Activated naive CD8-positive, alpha-beta T cell (primary cell): Measurements from ENCODE around the gene GCLC.
A peak's percentile ranks its signal among the peaks of the same experiment; 100 is the strongest.
"Not testable (repeated sequence)": the region's sequence is repeated elsewhere in the genome, so short reads cannot be mapped to it uniquely, and the experiment has no call there.

ENCODE experiments used
- H3K27ac Mint-ChIP-seq: one replicate; pipeline ENCODE4 v1.8.0; 2021; ENCODE audit warnings: mixed read lengths
- H3K27me3 Mint-ChIP-seq: one replicate; pipeline ENCODE4 v1.8.0; 2021; ENCODE audit warnings: mixed read lengths
- H3K36me3 Mint-ChIP-seq: one replicate; pipeline ENCODE4 v1.8.0; 2021; ENCODE audit warnings: mixed read lengths
- H3K4me1 Mint-ChIP-seq: one replicate; pipeline ENCODE4 v1.8.0; 2021; ENCODE audit warnings: low read depth, mixed read lengths
- H3K4me3 Mint-ChIP-seq: one replicate; pipeline ENCODE4 v1.8.0; 2021; ENCODE audit warnings: mild to moderate bottlenecking, mixed read lengths
- H3K9me3 Mint-ChIP-seq: one replicate; pipeline ENCODE4 v1.8.0; 2021; ENCODE audit warnings: low read depth, mixed read lengths

The GCLC gene

DNA sequence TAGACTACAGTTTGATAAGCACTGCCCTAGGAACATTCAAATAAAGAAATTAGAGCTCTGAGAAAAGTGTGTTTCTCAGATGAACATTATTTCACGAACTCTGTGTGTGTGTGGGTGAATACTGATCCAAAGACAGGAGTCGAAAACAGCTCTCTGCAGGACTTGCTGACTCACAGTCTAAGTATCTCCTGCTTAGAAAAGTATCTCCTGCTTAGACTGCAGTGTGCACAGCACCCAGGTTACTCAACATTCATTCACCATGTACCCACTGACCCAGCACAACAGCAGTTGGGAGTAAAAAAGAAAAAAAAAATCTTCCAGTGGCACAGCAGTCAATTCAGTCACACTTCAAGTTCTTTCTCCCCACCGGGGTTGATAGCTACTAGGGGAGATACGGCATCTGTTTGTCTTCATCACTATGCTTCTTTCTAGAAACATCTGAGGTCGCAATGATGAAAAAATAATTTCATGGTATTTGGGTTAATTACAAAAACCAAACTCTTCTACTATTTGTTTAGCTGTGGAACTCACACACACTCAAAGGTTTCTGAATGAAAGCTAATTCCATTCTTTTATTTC is 48.0 kb downstream of the GCLC start:
- no peaks in the 10 kb centered on the region for H3K9me3 Mint-ChIP-seq
- peaks cover 4% of the 10 kb centered on the region for H3K27me3 Mint-ChIP-seq
- H3K4me3 Mint-ChIP-seq, result no peak overlapping the region
- H3K27ac Mint-ChIP-seq, result no peak overlapping the region
- H3K36me3 Mint-ChIP-seq, result peaks cover 3% of the 10 kb centered on the region
- peaks cover 5% of the 10 kb centered on the region for H3K4me1 Mint-ChIP-seq

DNA sequence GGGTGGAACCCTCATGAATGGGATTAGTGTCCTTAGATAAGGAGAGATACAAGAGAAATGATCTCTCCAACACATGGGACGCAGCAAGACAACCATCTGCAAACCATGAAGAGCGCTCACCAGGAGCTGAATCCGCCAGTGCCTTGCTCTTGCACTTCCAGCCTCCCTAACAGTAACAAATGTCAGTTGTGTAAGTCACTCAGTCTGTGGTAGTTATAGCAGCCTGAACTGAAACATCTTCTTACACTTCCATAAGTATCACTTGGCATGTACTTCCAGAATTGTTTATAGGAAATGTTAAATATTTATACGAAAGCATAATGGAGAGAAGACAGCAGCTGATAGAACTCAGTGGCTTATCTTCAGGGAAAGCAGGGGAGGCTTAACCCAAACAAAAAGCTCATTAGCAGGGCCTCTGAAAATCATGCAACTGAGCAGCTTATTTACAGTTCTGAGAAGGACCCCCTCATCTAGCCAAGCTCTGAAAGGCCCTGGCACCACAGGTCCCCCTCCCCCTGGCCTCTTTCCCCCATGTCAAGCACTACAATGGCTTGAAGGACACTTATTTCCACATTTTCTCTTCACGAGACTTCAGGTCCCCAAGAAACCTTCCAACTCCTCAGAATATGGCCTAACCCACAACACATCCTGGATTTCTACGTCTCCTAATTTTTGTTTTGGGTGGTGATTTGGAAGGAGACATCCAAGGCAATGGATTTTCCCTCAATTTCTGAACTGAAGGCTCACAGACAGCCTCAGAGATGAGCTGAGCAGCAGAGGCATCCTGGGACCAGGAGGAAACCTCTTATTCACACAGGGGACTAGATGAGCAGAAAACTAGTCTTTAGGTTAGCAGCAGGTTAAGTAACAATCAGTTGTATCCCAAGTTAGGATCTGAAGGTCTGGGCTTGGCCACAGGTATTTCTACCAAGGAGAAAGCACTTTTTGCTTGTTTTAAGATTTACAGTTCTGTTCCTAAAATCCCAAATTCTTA is 49.1 kb downstream of the GCLC start:
- Mint-ChIP-seq H3K36me3 (peaks cover 3% of the 10 kb centered on the region), H3K9me3 (no peaks in the 10 kb centered on the region), H3K4me3 (no peak overlapping the region), H3K4me1 (peaks cover 5% of the 10 kb centered on the region), H3K27ac (no peak overlapping the region), H3K27me3 (peaks cover 11% of the 10 kb centered on the region)

DNA sequence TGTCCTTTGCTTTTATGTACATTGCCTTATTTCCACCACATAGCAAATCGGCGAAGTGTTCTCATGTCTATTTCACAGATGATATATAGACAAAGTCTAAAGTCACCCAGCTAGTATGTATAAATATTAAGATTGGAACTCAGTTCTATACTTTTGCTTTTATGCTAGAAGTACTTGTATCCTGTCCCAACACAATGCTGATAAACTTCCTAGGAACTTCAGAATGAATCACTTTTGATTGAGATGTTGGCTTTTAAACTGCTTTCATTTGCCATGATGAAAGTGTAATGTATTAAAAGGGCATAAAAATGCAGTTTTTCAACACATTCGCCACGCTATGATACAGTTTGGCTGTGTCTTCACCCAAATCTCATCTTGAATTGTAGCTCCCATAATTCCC is 50.8 kb downstream of the GCLC start:
- H3K27me3 Mint-ChIP-seq, result peaks cover 11% of the 10 kb centered on the region
- H3K4me1 Mint-ChIP-seq, result peaks cover 5% of the 10 kb centered on the region
- H3K36me3 Mint-ChIP-seq, result peaks cover 3% of the 10 kb centered on the region
- H3K9me3 Mint-ChIP-seq, result no peaks in the 10 kb centered on the region
- no peak overlapping the region for H3K4me3 Mint-ChIP-seq
- H3K27ac Mint-ChIP-seq, result no peak overlapping the region

DNA sequence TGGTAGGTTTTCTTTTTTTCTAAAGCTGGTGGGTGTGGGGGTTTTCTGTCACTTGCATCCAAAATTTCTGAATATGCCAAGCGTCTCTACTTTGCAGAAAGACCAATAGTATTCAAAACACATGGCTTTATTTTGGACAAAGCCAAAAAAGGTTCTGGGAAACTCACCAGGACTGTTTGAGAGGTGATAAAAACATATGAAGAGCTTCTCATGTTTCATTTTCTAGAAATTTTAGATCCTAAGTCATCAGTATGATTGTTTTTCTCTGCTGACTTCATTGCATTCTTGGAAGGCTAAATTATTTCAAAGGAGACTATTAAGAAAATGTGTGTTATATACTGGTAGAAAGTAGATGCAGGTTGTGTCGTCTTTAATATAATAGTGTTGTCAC is 51.3 kb downstream of the GCLC start:
- H3K36me3 Mint-ChIP-seq, result peaks cover 3% of the 10 kb centered on the region
- peaks cover 11% of the 10 kb centered on the region for H3K27me3 Mint-ChIP-seq
- H3K4me1 Mint-ChIP-seq, result peaks cover 5% of the 10 kb centered on the region
- H3K4me3 Mint-ChIP-seq, result no peak overlapping the region
- H3K27ac Mint-ChIP-seq, result no peak overlapping the region
- H3K9me3 Mint-ChIP-seq, result no peaks in the 10 kb centered on the region

DNA sequence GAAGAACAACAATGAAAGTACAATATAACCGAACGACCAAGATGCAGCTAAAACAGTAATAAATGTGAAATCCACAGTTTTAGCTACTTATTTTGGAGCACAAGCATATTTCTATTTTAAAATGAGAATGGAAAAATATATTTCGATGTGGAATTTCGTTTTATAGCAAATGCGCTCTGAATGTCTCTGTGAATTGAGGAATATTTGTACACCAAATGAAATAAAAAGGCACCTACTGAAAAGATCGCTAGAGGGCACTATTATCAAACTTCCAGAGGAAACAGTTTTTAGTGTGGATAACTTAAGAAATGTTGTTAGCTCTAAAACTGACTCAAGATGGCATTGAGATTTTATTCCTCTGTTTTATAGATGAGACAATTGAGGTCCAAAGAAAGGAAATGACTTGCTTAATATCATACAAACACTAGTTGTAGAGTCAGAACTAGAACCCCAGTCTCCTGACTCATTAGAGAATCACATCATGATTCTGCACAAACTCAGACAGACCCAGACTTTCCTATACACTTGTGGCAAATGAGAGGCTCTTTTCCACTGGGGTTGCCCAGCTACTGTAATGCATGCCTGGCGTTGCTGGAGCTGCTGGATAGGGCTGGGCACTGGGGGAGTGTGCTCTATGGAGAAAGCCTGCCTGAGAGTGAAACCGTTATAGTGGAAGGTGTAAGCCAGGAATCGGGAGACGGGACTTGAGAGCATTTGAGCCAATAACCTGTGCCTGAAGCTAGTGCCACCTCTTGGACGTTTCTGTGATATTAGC is 51.9 kb downstream of the GCLC start:
- peak overlapping the region; percentile 1 for H3K27ac Mint-ChIP-seq
- no peaks in the 10 kb centered on the region for H3K9me3 Mint-ChIP-seq
- H3K4me3 Mint-ChIP-seq, result no peak overlapping the region
- H3K27me3 Mint-ChIP-seq, result peaks cover 11% of the 10 kb centered on the region
- peaks cover 5% of the 10 kb centered on the region for H3K4me1 Mint-ChIP-seq
- H3K36me3 Mint-ChIP-seq, result peaks cover 2% of the 10 kb centered on the region

DNA sequence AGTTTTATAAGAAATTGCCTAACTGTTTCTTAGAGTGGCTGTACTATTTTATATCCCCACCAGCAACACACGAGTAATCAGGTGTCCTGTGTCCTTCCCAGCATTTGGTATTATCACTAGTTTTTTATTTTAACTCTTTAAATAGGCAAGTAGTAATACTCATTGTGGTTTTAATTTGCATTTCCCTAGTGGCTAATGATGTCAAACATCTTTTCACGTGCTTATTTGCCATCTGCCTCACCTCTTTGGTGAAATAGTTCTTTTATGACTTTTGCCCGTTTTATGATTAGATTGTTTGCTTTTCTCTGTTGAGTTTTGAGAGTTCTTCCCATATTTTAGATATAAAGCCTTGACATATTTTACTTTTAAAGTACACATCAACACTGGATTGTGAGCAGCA is 57.8 kb downstream of the GCLC start:
- no peak overlapping the region for H3K4me3 Mint-ChIP-seq
- H3K27ac Mint-ChIP-seq, result no peak overlapping the region
- peaks cover 16% of the 10 kb centered on the region for H3K27me3 Mint-ChIP-seq
- H3K9me3 Mint-ChIP-seq, result no peaks in the 10 kb centered on the region
- no peaks in the 10 kb centered on the region for H3K36me3 Mint-ChIP-seq
- peaks cover 2% of the 10 kb centered on the region for H3K4me1 Mint-ChIP-seq

DNA sequence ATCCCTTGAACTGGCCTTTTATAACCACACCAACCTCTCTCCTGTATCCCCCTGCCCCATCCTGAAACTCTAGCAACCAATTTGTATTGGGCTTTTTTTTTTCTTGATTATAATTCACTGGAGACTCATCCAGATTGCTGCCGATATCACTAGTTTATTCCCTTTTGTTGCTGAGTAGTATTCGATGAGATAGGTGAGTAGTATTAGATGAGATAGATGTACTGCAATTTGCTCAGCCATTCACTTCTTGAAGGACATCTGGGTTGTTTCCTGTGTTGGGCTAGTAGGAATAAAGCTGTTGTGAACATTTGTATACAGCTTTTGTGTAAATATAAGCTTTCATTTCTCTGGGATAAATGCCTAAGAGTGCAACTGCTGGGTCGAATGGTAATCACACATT is 58.2 kb downstream of the GCLC start:
- Mint-ChIP-seq H3K27me3 (peaks cover 15% of the 10 kb centered on the region), H3K36me3 (no peaks in the 10 kb centered on the region), H3K27ac (no peak overlapping the region), H3K4me1 (peaks cover 2% of the 10 kb centered on the region), H3K4me3 (no peak overlapping the region), H3K9me3 (no peaks in the 10 kb centered on the region)

DNA sequence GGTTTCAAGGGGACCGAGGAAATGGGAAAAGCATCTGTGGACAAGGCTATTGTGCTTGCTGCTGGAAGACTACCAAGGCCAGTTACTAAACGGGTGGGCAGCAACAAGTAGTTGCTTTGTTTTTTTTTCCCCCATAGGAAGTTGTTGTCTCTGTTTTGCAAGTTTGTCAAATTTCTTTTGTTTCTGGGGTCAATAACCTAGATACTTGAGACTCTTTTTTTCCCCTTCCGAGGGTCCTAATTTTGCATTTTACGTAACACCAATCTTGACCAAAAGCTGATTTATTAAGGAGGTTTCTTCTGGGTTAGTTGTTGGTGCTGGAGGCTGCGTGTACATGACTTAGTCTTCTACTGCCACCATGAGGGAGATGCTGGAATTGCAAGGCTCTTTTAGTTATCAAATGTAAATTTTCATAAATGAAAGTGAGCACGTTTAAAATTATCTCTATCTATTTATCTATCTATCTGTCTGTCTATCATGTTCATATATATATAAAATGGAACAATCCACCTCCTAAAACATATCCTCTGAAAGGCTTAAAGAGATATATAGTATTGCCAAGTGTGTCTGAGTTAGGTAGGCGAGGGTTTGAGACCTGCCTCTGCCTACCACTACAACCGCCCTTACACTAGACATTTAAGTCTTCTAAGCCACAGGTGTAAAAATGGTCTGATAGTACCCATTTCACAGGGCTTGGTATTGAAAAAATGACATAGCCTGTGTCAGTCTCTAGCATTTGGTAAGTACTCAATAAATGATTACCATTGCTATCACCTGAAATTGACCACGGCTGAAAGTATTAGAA is 60.2 kb downstream of the GCLC start:
- H3K4me1 Mint-ChIP-seq, result peaks cover 2% of the 10 kb centered on the region
- H3K27me3 Mint-ChIP-seq, result peaks cover 9% of the 10 kb centered on the region
- no peak overlapping the region for H3K4me3 Mint-ChIP-seq
- no peak overlapping the region for H3K27ac Mint-ChIP-seq
- no peaks in the 10 kb centered on the region for H3K9me3 Mint-ChIP-seq
- H3K36me3 Mint-ChIP-seq, result no peaks in the 10 kb centered on the region

DNA sequence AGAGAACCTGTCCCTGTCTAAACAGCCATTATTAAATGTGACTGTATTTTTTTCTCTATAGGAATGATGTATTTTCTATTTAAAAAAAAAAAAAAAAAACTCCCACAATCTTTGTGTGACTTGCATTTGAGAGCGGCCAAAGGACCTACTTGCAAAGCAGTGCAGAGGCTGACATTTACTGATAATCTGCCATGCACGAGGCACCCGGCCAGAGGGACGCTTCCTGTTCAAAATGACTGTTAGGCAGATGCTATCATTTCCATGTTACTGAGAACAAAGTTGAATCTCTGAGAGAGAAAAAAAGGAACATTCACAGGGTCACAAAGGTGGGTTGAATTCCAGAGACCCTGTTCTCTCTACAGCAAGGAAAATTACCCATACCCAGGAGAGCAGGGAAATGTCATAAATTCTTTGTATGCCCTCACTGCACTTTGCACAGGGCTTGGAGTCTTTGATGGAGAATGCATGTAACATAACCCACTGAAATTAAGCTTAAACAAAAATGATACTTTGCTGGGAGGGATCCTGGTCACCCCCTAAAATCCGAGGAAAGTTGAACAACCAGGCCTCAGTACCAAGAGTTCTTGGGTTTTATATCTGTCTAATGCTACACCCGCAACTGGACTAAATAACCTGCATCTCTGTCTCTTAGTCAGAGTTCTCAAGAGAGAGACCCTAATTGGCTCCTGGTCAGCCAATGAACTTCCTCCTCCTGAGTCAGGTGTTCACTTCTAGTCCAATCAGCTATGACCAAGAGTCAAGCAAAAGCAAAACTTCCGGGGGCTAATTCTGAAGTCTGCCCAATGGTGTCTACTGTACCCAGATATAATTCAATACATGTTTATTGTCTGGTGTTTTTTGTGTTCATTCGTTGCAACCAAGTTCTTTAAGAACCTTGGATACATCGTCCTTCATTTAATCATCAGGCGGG is 61.2 kb downstream of the GCLC start:
- Mint-ChIP-seq H3K27ac (no peak overlapping the region), H3K4me3 (no peak overlapping the region), H3K36me3 (no peaks in the 10 kb centered on the region), H3K27me3 (peaks cover 9% of the 10 kb centered on the region), H3K9me3 (no peaks in the 10 kb centered on the region), H3K4me1 (peaks cover 2% of the 10 kb centered on the region)

DNA sequence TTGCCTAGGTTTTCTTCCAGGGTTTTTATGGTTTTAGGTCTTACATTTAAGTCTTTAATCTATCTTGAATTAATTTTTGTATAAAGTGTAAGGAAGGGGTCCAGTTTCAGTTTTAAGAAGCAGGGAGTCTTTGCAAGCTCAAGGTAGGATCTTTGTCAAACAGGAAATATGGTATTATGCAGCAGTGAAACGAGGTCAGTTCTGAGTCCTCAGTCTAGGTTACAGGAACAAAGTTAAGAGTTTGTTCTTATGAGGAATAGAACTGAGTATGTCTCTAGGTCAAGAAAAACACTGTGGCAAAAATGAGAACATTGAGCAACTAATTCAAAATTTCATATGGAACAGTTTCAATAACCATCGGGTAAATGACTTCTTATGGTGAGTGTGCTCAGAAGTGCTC is 63.6 kb downstream of the GCLC start:
- no peak overlapping the region for H3K27ac Mint-ChIP-seq
- H3K9me3 Mint-ChIP-seq, result no peaks in the 10 kb centered on the region
- H3K36me3 Mint-ChIP-seq, result no peaks in the 10 kb centered on the region
- H3K4me1 Mint-ChIP-seq, result peaks cover 2% of the 10 kb centered on the region
- H3K27me3 Mint-ChIP-seq, result peaks cover 7% of the 10 kb centered on the region
- no peak overlapping the region for H3K4me3 Mint-ChIP-seq

DNA sequence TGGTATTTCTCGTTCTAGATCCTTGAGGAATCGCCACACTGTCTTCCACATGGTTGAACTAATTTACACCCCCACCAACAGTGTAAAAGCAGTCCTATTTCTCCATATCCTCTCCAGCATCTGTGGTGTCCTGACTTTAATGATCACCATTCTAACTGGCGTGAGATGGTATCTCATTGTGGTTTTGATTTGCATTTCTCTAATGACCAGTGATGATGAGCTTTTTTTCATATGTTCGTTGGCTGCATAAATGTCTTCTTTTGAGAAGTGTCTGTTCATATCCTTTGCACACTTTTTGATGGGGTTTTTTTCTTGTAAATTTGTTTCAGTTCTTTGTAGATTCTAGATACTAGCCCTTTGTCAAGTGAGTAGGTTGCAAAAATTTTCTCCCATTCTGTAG is 64.1 kb downstream of the GCLC start:
- H3K4me1 Mint-ChIP-seq, H3K36me3 Mint-ChIP-seq, H3K27ac Mint-ChIP-seq, H3K4me3 Mint-ChIP-seq, H3K27me3 Mint-ChIP-seq, H3K9me3 Mint-ChIP-seq: not testable (repeated sequence)

DNA sequence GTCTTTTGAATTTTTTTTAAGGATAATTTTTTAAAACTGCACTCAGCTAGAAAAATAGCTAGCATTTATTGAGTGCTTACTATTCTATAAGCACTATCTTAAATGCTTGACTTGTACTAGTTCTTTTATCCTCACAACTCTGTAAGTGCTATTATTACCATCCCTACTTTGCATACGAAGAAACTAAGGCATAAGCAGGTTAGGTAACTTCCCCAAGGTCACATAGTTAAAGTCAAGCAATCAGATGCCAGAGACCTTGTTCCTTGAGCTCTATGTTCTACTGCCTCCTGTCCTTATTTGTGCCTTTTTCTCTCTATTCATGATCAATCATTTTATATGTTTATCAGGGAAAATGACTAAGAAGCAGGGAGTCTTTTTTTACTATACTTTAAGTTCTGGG is 65.0 kb downstream of the GCLC start:
- H3K4me1 Mint-ChIP-seq, result peaks cover 2% of the 10 kb centered on the region
- no peaks in the 10 kb centered on the region for H3K36me3 Mint-ChIP-seq
- no peak overlapping the region for H3K27ac Mint-ChIP-seq
- H3K9me3 Mint-ChIP-seq, result no peaks in the 10 kb centered on the region
- peaks cover 3% of the 10 kb centered on the region for H3K27me3 Mint-ChIP-seq
- no peak overlapping the region for H3K4me3 Mint-ChIP-seq

DNA sequence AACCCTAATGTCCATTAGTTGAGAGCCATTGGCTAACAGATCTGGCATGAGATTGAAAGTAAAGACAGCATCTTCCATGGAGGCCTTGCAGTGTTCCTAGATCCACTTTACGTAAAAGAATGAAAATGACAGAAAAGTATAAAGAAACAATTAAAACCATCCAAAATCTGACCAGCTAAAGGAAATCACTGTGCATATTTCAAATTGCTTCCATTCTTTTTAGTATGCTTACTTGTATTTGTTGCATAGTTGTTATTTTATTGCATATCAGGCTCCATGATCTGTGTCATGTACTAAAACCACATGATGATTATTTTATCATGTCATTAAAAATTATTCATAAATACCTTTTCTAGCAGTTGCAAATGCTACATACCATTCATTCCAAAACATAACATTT is 67.9 kb downstream of the GCLC start:
- Mint-ChIP-seq H3K27ac (no peak overlapping the region), H3K4me1 (no peaks in the 10 kb centered on the region), H3K36me3 (no peaks in the 10 kb centered on the region), H3K9me3 (no peaks in the 10 kb centered on the region), H3K27me3 (no peaks in the 10 kb centered on the region), H3K4me3 (no peak overlapping the region)

DNA sequence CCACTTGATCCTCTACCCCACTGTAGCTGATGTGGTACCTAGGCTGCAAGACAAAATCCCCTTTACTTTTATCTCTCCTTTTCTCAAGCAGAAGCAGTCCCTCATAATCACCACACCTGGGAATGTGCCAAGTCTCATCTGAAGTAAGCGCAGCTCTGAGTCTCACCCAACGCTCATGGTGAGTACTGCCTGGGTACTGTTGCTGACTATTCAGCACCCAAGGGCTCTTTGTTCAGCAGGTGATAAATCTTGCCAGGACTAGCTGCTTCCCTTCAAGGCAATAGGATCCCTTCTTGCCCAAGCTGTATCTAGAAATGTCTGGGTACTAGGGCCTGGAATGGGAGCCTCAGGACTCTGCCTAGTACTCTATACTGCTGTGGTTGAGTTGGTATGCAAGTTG is 70.9 kb downstream of the GCLC start:
- Mint-ChIP-seq H3K4me1 (peaks cover 5% of the 10 kb centered on the region), H3K27me3 (no peaks in the 10 kb centered on the region), H3K4me3 (no peak overlapping the region), H3K9me3 (no peaks in the 10 kb centered on the region), H3K27ac (no peak overlapping the region), H3K36me3 (no peaks in the 10 kb centered on the region)
